SK-N-SH treated with all-trans-retinoic acid at 6 μM for 48 hours (cell line): ENCODE measurements around the gene VPS50.
"Not testable (repeated sequence)": the region's sequence is repeated elsewhere in the genome, so short reads cannot be mapped to it uniquely, and the experiment has no call there.

Experiments used
- ATAC-seq: fragments of 200-7000 bp; cut with Tn5 transposase; 3 replicates; pipeline ENCODE4 v1.9.1; 2020; ENCODE audit warnings: mild to moderate bottlenecking, moderate library complexity
- ARNTL ChIP-seq: fragments of 450-650 bp; formaldehyde crosslinking; IDR thresholded peaks from 2 replicates; pipeline ENCODE4 v1.5.0; 2020; ENCODE audit warnings: low read depth, mild to moderate bottlenecking, moderate library complexity, borderline replicate concordance
- BACH2 ChIP-seq: fragments of 250-450 bp; sonication (Bioruptor Pico); IDR thresholded peaks from 2 replicates; pipeline ENCODE4 v1.9.0; 2021; ENCODE audit warnings: mild to moderate bottlenecking, borderline replicate concordance
- ESRRG ChIP-seq: fragments of 250-450 bp; sonication (Bioruptor Pico); IDR thresholded peaks from 2 replicates; pipeline ENCODE4 v1.6.1; 2021; ENCODE audit warnings: mild to moderate bottlenecking
- GLIS3 ChIP-seq: fragments of 250-450 bp; sonication (Bioruptor Pico); IDR thresholded peaks from 2 replicates; pipeline ENCODE4 v1.5.0; 2020; ENCODE audit warnings: mild to moderate bottlenecking, moderate library complexity
- ISL1 ChIP-seq: fragments of 250-450 bp; sonication (Bioruptor Pico); IDR thresholded peaks from 2 replicates; pipeline ENCODE4 v2.1.2; 2022; ENCODE audit warnings: mild to moderate bottlenecking, moderate library complexity
- OSR1 ChIP-seq: fragments of 250-450 bp; sonication (Bioruptor Pico); IDR thresholded peaks from 2 replicates; pipeline ENCODE4 v1.8.0; 2022; ENCODE audit warnings: moderate library complexity, mild to moderate bottlenecking, inconsistent platforms
- PPARA ChIP-seq: fragments of 250-450 bp; sonication (Bioruptor Pico); IDR thresholded peaks from 2 replicates; pipeline ENCODE4 v1.5.0; 2020; ENCODE audit warnings: mild to moderate bottlenecking, borderline replicate concordance
- RARB ChIP-seq: fragments of 250-450 bp; sonication (Bioruptor Pico); IDR thresholded peaks from 2 replicates; pipeline ENCODE4 v1.8.0; 2021; ENCODE audit warnings: mild to moderate bottlenecking, moderate library complexity
- SNAI2 ChIP-seq: fragments of 250-450 bp; sonication (Bioruptor Pico); IDR thresholded peaks from 2 replicates; pipeline ENCODE4 v1.5.0; 2020; ENCODE audit warnings: mild to moderate bottlenecking, moderate library complexity
- TCF4 ChIP-seq: fragments of 250-450 bp; sonication (Bioruptor Pico); IDR thresholded peaks from 2 replicates; pipeline ENCODE4 v1.8.0; 2021; ENCODE audit warnings: mild to moderate bottlenecking, moderate library complexity, borderline replicate concordance
- TOX ChIP-seq: fragments of 250-450 bp; sonication (Bioruptor Pico); IDR thresholded peaks from 2 replicates; pipeline ENCODE4 v1.8.0; 2021; ENCODE audit warnings: mild to moderate bottlenecking, moderate library complexity, borderline replicate concordance
- ZC3H10 ChIP-seq: fragments of 250-450 bp; sonication (Bioruptor Pico); IDR thresholded peaks from 2 replicates; pipeline ENCODE4 v1.5.1; 2021; ENCODE audit warnings: mild to moderate bottlenecking, moderate library complexity
- ZFP3 ChIP-seq: fragments of 250-450 bp; sonication (Bioruptor Pico); IDR thresholded peaks from 2 replicates; pipeline ENCODE4 v1.5.0; 2020; ENCODE audit warnings: mild to moderate bottlenecking, moderate library complexity
- ZFP30 ChIP-seq: fragments of 450-650 bp; formaldehyde crosslinking; IDR thresholded peaks from 2 replicates; pipeline ENCODE4 v1.5.0; 2022; ENCODE audit warnings: mild to moderate bottlenecking, moderate library complexity
- ZNF70 ChIP-seq: fragments of 450-650 bp; formaldehyde crosslinking; IDR thresholded peaks from 2 replicates; pipeline ENCODE4 v1.5.0; 2020; ENCODE audit warnings: mild to moderate bottlenecking, moderate library complexity
- ZNF8 ChIP-seq: fragments of 450-650 bp; formaldehyde crosslinking; IDR thresholded peaks from 2 replicates; pipeline ENCODE4 v1.5.0; 2020; ENCODE audit warnings: mild to moderate bottlenecking, moderate library complexity
- TF ChIP-seq, protein P1 (sequence below): fragments of 250-450 bp; sonication (Bioruptor Pico); IDR thresholded peaks from 2 replicates; pipeline ENCODE4 v1.5.1; 2021; ENCODE audit warnings: mild to moderate bottlenecking, moderate library complexity
- TF ChIP-seq, protein P2 (sequence below): fragments of 250-450 bp; sonication (Bioruptor Pico); IDR thresholded peaks from 2 replicates; pipeline ENCODE4 v1.5.0; 2020; ENCODE audit warnings: mild to moderate bottlenecking, moderate library complexity
- TF ChIP-seq, protein P3 (sequence below): fragments of 250-450 bp; sonication (Bioruptor Pico); IDR thresholded peaks from 2 replicates; pipeline ENCODE4 v1.5.1; 2020; ENCODE audit warnings: low read depth, mild to moderate bottlenecking, moderate library complexity

VPS50 gene

GRCh38 chr7:93332172-93332571 lies 100.0 kb downstream of the VPS50 start:
- TF ChIP-seq GLIS3 (CRISPR knock-in tag) (no peak), ZFP30 (CRISPR knock-in tag) (no peak), TOX (CRISPR knock-in tag) (no peak), ARNTL (CRISPR knock-in tag) (no peak), BACH2 (CRISPR knock-in tag) (no peak), ZNF70 (no peak), PPARA (CRISPR knock-in tag) (no peak), ZFP3 (CRISPR knock-in tag) (no peak)
- TF ChIP-seq, protein P1, sequence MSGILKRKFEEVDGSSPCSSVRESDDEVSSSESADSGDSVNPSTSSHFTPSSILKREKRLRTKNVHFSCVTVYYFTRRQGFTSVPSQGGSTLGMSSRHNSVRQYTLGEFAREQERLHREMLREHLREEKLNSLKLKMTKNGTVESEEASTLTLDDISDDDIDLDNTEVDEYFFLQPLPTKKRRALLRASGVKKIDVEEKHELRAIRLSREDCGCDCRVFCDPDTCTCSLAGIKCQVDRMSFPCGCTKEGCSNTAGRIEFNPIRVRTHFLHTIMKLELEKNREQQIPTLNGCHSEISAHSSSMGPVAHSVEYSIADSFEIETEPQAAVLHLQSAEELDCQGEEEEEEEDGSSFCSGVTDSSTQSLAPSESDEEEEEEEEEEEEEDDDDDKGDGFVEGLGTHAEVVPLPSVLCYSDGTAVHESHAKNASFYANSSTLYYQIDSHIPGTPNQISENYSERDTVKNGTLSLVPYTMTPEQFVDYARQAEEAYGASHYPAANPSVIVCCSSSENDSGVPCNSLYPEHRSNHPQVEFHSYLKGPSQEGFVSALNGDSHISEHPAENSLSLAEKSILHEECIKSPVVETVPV (CRISPR knock-in tag): no peak
- TF ChIP-seq, protein P2, sequence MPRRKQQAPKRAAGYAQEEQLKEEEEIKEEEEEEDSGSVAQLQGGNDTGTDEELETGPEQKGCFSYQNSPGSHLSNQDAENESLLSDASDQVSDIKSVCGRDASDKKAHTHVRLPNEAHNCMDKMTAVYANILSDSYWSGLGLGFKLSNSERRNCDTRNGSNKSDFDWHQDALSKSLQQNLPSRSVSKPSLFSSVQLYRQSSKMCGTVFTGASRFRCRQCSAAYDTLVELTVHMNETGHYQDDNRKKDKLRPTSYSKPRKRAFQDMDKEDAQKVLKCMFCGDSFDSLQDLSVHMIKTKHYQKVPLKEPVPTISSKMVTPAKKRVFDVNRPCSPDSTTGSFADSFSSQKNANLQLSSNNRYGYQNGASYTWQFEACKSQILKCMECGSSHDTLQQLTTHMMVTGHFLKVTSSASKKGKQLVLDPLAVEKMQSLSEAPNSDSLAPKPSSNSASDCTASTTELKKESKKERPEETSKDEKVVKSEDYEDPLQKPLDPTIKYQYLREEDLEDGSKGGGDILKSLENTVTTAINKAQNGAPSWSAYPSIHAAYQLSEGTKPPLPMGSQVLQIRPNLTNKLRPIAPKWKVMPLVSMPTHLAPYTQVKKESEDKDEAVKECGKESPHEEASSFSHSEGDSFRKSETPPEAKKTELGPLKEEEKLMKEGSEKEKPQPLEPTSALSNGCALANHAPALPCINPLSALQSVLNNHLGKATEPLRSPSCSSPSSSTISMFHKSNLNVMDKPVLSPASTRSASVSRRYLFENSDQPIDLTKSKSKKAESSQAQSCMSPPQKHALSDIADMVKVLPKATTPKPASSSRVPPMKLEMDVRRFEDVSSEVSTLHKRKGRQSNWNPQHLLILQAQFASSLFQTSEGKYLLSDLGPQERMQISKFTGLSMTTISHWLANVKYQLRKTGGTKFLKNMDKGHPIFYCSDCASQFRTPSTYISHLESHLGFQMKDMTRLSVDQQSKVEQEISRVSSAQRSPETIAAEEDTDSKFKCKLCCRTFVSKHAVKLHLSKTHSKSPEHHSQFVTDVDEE (CRISPR knock-in tag): no peak
- no peak for ATAC-seq

GRCh38 chr7:93337052-93337451 lies 104.9 kb downstream of the VPS50 start:
- no peak for ATAC-seq
- TF ChIP-seq ARNTL (CRISPR knock-in tag): no peak
- no peak for TF ChIP-seq PPARA (CRISPR knock-in tag)
- no peak for TF ChIP-seq ZC3H10
- no peak for TF ChIP-seq ZNF70
- TF ChIP-seq ESRRG: no peak
- TF ChIP-seq GLIS3 (CRISPR knock-in tag): no peak
- TF ChIP-seq OSR1 (CRISPR knock-in tag): no peak
- no peak for TF ChIP-seq BACH2 (CRISPR knock-in tag)
- no peak for TF ChIP-seq ZFP30 (CRISPR knock-in tag)
- TF ChIP-seq ZNF8 (CRISPR knock-in tag): no peak
- TF ChIP-seq, protein P2 (CRISPR knock-in tag): no peak
- no peak for TF ChIP-seq ZFP3 (CRISPR knock-in tag)
- TF ChIP-seq RARB (CRISPR knock-in tag): no peak
- TF ChIP-seq, protein P3, sequence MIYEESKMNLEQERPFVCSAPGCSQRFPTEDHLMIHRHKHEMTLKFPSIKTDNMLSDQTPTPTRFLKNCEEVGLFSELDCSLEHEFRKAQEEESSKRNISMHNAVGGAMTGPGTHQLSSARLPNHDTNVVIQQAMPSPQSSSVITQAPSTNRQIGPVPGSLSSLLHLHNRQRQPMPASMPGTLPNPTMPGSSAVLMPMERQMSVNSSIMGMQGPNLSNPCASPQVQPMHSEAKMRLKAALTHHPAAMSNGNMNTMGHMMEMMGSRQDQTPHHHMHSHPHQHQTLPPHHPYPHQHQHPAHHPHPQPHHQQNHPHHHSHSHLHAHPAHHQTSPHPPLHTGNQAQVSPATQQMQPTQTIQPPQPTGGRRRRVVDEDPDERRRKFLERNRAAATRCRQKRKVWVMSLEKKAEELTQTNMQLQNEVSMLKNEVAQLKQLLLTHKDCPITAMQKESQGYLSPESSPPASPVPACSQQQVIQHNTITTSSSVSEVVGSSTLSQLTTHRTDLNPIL: no peak
- TF ChIP-seq SNAI2: no peak
- TF ChIP-seq TCF4: no peak
- no peak for TF ChIP-seq ISL1 (CRISPR knock-in tag)

GRCh38 chr7:93342178-93342577 lies 110.0 kb downstream of the VPS50 start:
- ATAC-seq: not testable (repeated sequence)

GRCh38 chr7:93350338-93350737 lies 118.2 kb downstream of the VPS50 start:
- ATAC-seq: no peak
- TF ChIP-seq, protein P1 (CRISPR knock-in tag): no peak
- TF ChIP-seq OSR1 (CRISPR knock-in tag) (no peak), ESRRG (no peak)
